ENCODE results near the gene ILF2.
A peak's percentile ranks its signal among the peaks of the same experiment; 100 is the strongest.

The ILF2 gene

GRCh38 chr1:153633754-153634665 is 36.8 kb downstream of the ILF2 start, which contains the start of gene CHTOP:
Gene CHTOP (plus strand): TSS chr1:153634066. CDS start chr1:153636589, 2,523 bp downstream.
- Histone ChIP-seq H3K4me2 (ENCODE audit: low read length) (peak within 1 kb of the TSS; percentile 85), H3K9me3 (ENCODE audit: control insufficient read depth, low read length) (no peaks in the 10 kb centered on the region), H3K9ac (peak within 1 kb of the TSS; percentile 99), H3K4me3 (ENCODE audit: low read depth, low read length) (peak within 1 kb of the TSS; percentile 100), H3K27ac (peak within 1 kb of the TSS; percentile 100), H3K4me1 (no peaks in the 10 kb centered on the region), H2AFZ (peak within 1 kb of the TSS; percentile 68), H3K36me3 (ENCODE audit: control insufficient read depth, insufficient read depth, low read length) (no peaks in the 10 kb centered on the region), H3K27me3 (ENCODE audit: control insufficient read depth, insufficient read depth, low read length) (no peaks in the 10 kb centered on the region), H3K79me2 (peaks cover 7% of the 10 kb centered on the region)
- TF ChIP-seq CTCF (IDR thresholded peaks at IDR 0.05), result no peak

- no peaks in the 10 kb centered on the region for H3K9me3 ChIP-seq (ENCODE audit: control insufficient read depth, low read length)
- no peaks in the 10 kb centered on the region for H3K4me1 ChIP-seq
These were observed 37.5 kb downstream of the ILF2 start for GRCh38 chr1:153633161-153633753.

GRCh38 chr1:153631047-153632022 is 39.5 kb downstream of the ILF2 start:
- H3K27ac ChIP-seq, result no peak overlapping the region
- H3K9ac ChIP-seq, result no peak overlapping the region
- H3K4me3 ChIP-seq (ENCODE audit: low read depth, low read length), result no peak overlapping the region

More at GRCh38 chr1:153633161-153633753, 37.5 kb downstream of the ILF2 start:
- Histone ChIP-seq H3K9ac (no peak overlapping the region), H3K27ac (peak overlapping the region; percentile 100), H3K4me3 (ENCODE audit: low read depth, low read length) (peak overlapping the region; percentile 100), H2AFZ (peak overlapping the region; percentile 67), H3K27me3 (ENCODE audit: control insufficient read depth, insufficient read depth, low read length) (no peaks in the 10 kb centered on the region), H3K36me3 (ENCODE audit: control insufficient read depth, insufficient read depth, low read length) (no peaks in the 10 kb centered on the region), H3K79me2 (peaks cover 7% of the 10 kb centered on the region), H3K4me2 (ENCODE audit: low read length) (peak overlapping the region; percentile 42)
- TF ChIP-seq CTCF (IDR thresholded peaks at IDR 0.05), result no peak

GRCh38 chr1:153630384-153630783 is 40.4 kb downstream of the ILF2 start:
- Histone ChIP-seq H3K4me2 (ENCODE audit: low read length) (no peak overlapping the region), H3K27ac (no peak overlapping the region), H3K79me2 (peaks cover 1% of the 10 kb centered on the region), H3K36me3 (ENCODE audit: control insufficient read depth, insufficient read depth, low read length) (no peaks in the 10 kb centered on the region), H2AFZ (no peak overlapping the region), H3K9ac (no peak overlapping the region), H3K9me3 (ENCODE audit: control insufficient read depth, low read length) (no peaks in the 10 kb centered on the region), H3K4me3 (ENCODE audit: low read depth, low read length) (no peak overlapping the region), H3K4me1 (peaks cover 13% of the 10 kb centered on the region), H3K27me3 (ENCODE audit: control insufficient read depth, insufficient read depth, low read length) (no peaks in the 10 kb centered on the region)
- TF ChIP-seq CTCF (IDR thresholded peaks at IDR 0.05), result no peak

More at GRCh38 chr1:153631047-153632022, 39.5 kb downstream of the ILF2 start:
- no peaks in the 10 kb centered on the region for H3K9me3 ChIP-seq (ENCODE audit: control insufficient read depth, low read length)
- peaks cover 6% of the 10 kb centered on the region for H3K4me1 ChIP-seq
- no peaks in the 10 kb centered on the region for H3K27me3 ChIP-seq (ENCODE audit: control insufficient read depth, insufficient read depth, low read length)
- H3K36me3 ChIP-seq (ENCODE audit: control insufficient read depth, insufficient read depth, low read length), result no peaks in the 10 kb centered on the region
- TF ChIP-seq CTCF (IDR thresholded peaks at IDR 0.05), result no peak
- H2AFZ ChIP-seq, result no peak overlapping the region
- peaks cover 4% of the 10 kb centered on the region for H3K79me2 ChIP-seq
- no peak overlapping the region for H3K4me2 ChIP-seq (ENCODE audit: low read length)

Measured in parathyroid adenoma (tissue), 2 donors.